KOPT-K1 (cell line): ENCODE results near the gene PLAAT3.
"Not testable (repeated sequence)": the region's sequence is repeated elsewhere in the genome, so short reads cannot be mapped to it uniquely, and the experiment has no call there.

Source experiments
- H3K27ac ChIP-seq: fragments of 200-600 bp; sonication (generic); 2 replicates; pipeline ENCODE4 v1.5.1; 2016; ENCODE audit warnings: antibody characterized with exemption, mild to moderate bottlenecking, low read depth, low read length; ENCODE audit not compliant: poor library complexity, severe bottlenecking
- H3K36me3 ChIP-seq: fragments of 200-600 bp; sonication (generic); 2 replicates; pipeline ENCODE4 v1.5.1; 2017; ENCODE audit warnings: antibody characterized with exemption, mild to moderate bottlenecking, low read length, moderate library complexity; ENCODE audit not compliant: insufficient read depth
- H3K9me3 ChIP-seq: fragments of 200-600 bp; sonication (generic); 2 replicates; pipeline ENCODE4 v1.5.1; 2017; ENCODE audit warnings: antibody characterized with exemption, low read length, mild to moderate bottlenecking; ENCODE audit not compliant: insufficient read depth, poor library complexity, severe bottlenecking

Gene PLAAT3

DNA sequence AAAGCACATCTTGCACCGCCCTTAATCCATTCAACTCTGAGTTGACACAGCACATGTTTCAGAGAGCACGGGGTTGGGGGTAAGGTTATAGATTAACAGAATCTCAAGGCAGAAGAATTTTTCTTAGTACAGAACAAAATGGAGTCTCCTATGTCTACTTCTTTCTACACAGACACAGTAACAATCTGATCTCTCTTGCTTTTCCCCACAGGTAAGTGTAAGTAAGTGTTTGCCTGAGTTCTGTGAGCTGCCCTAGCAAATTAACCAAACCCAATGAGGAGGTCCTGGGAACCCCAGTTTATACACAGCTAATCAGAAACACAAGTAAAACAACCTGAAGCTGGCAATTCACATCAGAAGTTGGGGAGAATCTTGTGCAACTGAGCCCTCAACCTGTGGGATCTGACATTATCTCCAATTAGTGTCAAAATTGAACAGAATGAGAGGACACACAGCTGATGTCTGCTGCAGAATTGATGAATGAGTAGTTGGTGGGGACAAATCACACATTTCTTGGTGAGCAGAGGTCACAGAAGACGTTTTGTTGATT lies 85.4 kb downstream of the PLAAT3 start:
- H3K36me3 ChIP-seq, H3K27ac ChIP-seq: not testable (repeated sequence)

DNA sequence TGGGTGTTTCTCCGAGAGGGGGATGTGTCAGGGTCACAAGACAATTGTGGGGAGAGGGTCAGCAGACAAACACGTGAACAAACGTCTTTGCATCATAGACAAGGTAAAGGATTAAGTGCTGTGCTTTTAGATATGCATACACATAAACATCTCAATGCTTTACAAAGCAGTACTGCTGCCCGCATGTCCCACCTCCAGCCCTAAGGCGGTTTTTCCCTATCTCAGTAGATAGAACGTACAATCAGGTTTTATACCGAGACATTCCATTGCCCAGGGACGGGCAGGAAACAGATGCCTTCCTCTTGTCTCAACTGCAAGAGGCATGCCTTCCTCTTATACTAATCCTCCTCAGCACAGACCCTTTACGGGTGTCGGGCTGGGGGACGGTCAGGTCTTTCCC lies 86.1 kb downstream of the PLAAT3 start:
- not testable (repeated sequence) for H3K27ac ChIP-seq, H3K36me3 ChIP-seq
- peaks cover 12% of the 10 kb centered on the region for H3K9me3 ChIP-seq

More for the DNA sequence above, 85.4 kb downstream of the PLAAT3 start:
- H3K9me3 ChIP-seq: not testable (repeated sequence)

DNA sequence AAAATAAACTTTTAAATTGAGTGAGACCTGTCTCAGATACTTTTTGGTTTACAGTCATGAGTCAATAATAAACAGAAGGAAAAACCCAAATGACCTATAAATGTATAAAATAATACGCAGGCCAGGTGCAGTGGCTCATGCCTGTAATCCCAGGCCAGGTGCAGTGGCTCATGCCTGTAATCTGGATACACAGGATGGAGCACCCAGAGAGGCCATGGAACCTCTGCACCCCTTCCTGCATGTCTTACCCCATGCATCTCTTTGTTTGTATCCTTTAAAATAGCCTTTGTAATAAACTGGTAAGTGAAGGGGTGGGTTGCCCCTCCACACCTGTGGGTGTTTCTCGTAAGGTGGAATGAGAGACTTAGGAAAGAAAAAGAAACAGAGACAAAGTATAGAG lies 86.6 kb downstream of the PLAAT3 start:
- no peak overlapping the region for H3K27ac ChIP-seq
- H3K9me3 ChIP-seq: peaks cover 12% of the 10 kb centered on the region
- no peaks in the 10 kb centered on the region for H3K36me3 ChIP-seq
